Measurements from ENCODE around the gene ZNF283.
A peak's percentile ranks its signal among the peaks of the same experiment; 100 is the strongest.

Gene ZNF283

GRCh38 chr19:43790587-43790986 lies 36.5 kb upstream of the ZNF283 start:
- TF ChIP-seq, protein P1, sequence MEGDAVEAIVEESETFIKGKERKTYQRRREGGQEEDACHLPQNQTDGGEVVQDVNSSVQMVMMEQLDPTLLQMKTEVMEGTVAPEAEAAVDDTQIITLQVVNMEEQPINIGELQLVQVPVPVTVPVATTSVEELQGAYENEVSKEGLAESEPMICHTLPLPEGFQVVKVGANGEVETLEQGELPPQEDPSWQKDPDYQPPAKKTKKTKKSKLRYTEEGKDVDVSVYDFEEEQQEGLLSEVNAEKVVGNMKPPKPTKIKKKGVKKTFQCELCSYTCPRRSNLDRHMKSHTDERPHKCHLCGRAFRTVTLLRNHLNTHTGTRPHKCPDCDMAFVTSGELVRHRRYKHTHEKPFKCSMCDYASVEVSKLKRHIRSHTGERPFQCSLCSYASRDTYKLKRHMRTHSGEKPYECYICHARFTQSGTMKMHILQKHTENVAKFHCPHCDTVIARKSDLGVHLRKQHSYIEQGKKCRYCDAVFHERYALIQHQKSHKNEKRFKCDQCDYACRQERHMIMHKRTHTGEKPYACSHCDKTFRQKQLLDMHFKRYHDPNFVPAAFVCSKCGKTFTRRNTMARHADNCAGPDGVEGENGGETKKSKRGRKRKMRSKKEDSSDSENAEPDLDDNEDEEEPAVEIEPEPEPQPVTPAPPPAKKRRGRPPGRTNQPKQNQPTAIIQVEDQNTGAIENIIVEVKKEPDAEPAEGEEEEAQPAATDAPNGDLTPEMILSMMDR (IDR thresholded peaks at IDR 0.05; ENCODE audit: low read depth, low read length): no peak
- no peak overlapping the region for H3K4me3 ChIP-seq (ENCODE audit: low read depth, low read length)

DNA sequence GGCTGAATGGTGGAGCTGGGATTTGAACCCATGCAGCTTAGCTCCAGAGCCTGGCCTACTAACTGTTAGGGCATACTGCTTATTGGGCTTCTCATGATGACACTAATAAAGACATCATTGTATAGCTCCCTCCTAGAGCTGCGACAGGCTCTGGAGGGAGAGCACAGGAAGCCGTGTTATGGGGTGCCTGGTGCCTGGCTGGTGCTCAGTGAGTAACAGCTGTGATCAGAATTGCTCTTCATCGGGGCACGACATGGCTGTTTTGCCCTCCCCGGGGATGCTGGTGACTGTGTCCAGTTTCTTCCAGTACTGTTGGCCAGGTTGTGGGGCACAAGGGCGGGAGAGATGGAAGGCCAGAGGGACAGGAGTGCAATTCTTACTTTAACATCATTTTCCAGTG lies 30.0 kb upstream of the ZNF283 start:
- TF ChIP-seq, protein P1 (IDR thresholded peaks at IDR 0.05; ENCODE audit: low read depth, low read length): no peak
- no peak overlapping the region for H3K4me3 ChIP-seq (ENCODE audit: low read depth, low read length)

DNA sequence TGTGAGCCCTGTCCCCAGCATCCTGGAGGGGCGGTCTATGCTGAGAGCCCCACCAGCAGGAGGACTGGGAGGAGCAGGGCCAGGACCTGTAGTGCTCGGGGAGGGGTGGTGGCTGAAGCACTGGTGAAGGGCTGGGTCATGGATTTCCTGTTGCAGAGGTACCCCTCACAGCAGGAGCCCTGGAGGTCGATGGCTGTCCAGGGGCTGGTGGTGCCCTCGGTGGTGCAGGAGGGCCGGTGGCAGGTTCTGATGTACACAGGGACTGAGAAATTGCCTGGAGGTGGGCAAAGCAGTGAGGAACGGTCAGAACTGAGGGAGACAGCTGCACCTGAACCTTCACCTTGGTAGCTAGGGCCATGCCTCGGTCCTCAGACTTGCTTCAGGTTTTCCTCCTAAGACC lies 29.6 kb upstream of the ZNF283 start:
- H3K4me3 ChIP-seq (ENCODE audit: low read depth, low read length): no peak overlapping the region
- TF ChIP-seq, protein P1 (IDR thresholded peaks at IDR 0.05; ENCODE audit: low read depth, low read length): no peak

DNA sequence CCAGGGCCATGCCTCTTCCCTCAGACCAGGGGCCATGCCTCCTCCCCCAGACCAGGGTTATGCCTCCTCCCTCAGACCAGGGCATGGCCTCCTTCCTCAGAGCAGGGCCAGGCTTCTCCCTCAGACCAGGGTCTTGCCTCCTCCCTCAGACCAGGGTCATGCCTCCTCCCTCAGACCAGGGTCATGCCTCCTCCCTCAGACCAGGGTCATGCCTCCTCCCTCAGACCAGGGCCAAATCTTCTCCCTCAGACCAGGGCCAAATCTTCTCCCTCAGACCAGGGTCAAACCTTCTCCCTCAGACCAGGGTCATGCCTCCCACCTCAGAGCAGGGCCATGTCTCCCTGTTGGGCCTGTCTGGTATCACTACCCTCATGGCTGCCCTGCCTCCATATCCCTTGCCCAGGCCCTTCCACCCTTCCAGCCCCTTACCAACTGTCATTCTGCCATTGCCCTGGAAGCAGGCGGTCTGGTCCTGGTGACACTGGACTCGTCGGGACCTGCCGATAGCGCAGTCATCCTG lies 29.0 kb upstream of the ZNF283 start:
- TF ChIP-seq, protein P1 (IDR thresholded peaks at IDR 0.05; ENCODE audit: low read depth, low read length): no peak
- H3K4me3 ChIP-seq (ENCODE audit: low read depth, low read length): peak overlapping the region; percentile 52

DNA sequence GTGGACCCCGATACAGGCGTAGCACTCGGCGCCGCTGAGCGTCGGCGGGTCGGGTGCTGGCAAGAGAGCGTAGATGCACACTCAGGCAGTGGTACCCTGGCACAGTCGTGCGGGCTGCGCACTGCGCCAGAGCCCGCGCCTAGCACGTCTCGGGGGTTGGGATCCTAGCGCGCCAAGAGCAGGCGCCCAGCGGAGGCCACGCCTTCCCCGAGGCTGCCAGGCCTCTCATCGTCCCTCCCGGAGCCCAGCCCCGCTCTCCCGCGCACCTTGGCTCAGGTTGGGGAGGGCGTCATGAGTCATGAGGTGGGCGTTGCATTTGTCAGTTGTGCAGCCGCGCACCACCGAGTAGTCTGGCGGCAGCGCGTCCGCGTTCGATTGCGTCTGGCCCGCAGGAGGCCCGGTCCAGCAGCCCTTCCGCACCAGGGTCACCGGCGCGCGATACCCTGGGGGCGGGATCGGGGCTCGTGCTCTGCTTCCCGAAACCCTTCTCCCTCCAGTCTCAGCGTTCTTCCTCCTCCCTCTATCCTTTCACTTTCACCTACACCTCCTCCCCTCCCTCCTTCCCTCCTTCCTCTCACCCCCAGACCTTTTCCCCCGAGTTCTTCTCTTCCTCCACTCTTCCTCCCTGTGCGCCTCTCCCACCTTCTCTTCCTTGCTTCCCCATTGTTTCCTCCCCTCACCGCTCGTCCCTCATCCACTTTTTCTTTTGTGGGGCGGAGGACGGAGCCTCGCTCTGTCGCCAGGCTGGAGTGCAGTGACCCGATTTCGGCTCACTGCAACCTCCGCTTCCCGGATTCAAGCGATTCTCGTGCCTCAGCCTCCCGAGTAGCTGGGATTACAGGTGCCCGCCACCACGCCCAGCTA lies 28.3 kb upstream of the ZNF283 start:
- H3K4me3 ChIP-seq (ENCODE audit: low read depth, low read length): peak overlapping the region; percentile 52
- TF ChIP-seq, protein P1 (IDR thresholded peaks at IDR 0.05; ENCODE audit: low read depth, low read length): no peak

GRCh38 chr19:43799502-43800142 lies 27.5 kb upstream of the ZNF283 start:
- TF ChIP-seq, protein P1 (IDR thresholded peaks at IDR 0.05; ENCODE audit: low read depth, low read length): no peak
- H3K4me3 ChIP-seq (ENCODE audit: low read depth, low read length): no peak overlapping the region

Measured in WI38 (cell line).